Endodermal cell (in vitro differentiated cells): ENCODE results near the gene GSDMA. TPM values are rescaled to one million over a fixed set of nuclear protein-coding genes. Genes with fewer than 3 reads are reported as not detected.

ENCODE experiments used
- DNase-seq: peaks from one replicate; pipeline ENCODE4 v3.0.0-alpha.2; 2017
- H3K27ac ChIP-seq: 2 replicates; pipeline ENCODE4 v1.5.1; 2013; ENCODE audit warnings: mild to moderate bottlenecking, low read depth, low read length, moderate library complexity
- H3K27me3 ChIP-seq: 2 replicates; pipeline ENCODE4 v1.6.1; 2013; ENCODE audit warnings: mild to moderate bottlenecking, low read length, moderate library complexity; ENCODE audit not compliant: insufficient read depth, control insufficient read depth, poor library complexity, severe bottlenecking
- H3K36me3 ChIP-seq: 2 replicates; pipeline ENCODE4 v1.7.0; 2013; ENCODE audit warnings: mild to moderate bottlenecking, low read length, moderate library complexity; ENCODE audit not compliant: control insufficient read depth, insufficient read depth
- H3K4me1 ChIP-seq: one replicate; pipeline ENCODE4 v1.7.0; 2013; ENCODE audit warnings: low read length; ENCODE audit not compliant: control insufficient read depth, insufficient read depth
- H3K4me3 ChIP-seq: 2 replicates; pipeline ENCODE4 v1.5.1; 2013; ENCODE audit warnings: mild to moderate bottlenecking, low read length, moderate library complexity
- H3K9ac ChIP-seq: 2 replicates; pipeline ENCODE4 v1.6.1; 2013; ENCODE audit warnings: mild to moderate bottlenecking, low read length, moderate library complexity; ENCODE audit not compliant: poor library complexity, severe bottlenecking; ENCODE audit errors: extremely low read depth
- H3K9me3 ChIP-seq: 2 replicates; pipeline ENCODE4 v1.6.1; 2013; ENCODE audit warnings: mild to moderate bottlenecking, low read length, moderate library complexity; ENCODE audit not compliant: control insufficient read depth
- H3K27ac Mint-ChIP-seq: 2 replicates; pipeline ENCODE4 v1.8.0; 2020; ENCODE audit warnings: mixed read lengths
- H3K27me3 Mint-ChIP-seq: 2 replicates; pipeline ENCODE4 v1.8.0; 2021; ENCODE audit warnings: mild to moderate bottlenecking, mixed read lengths; ENCODE audit not compliant: insufficient read depth
- H3K36me3 Mint-ChIP-seq: 2 replicates; pipeline ENCODE4 v1.8.0; 2020; ENCODE audit warnings: low read depth, mixed read lengths
- H3K4me1 Mint-ChIP-seq: 2 replicates; pipeline ENCODE4 v1.8.0; 2020; ENCODE audit warnings: mixed read lengths
- H3K4me3 Mint-ChIP-seq: 2 replicates; pipeline ENCODE4 v1.8.0; 2020; ENCODE audit warnings: mild to moderate bottlenecking, moderate library complexity, mixed read lengths
- H3K9me3 Mint-ChIP-seq: 2 replicates; pipeline ENCODE4 v1.8.0; 2020; ENCODE audit warnings: mild to moderate bottlenecking, mixed read lengths
- CTCF ChIP-seq: fragments of 200-600 bp; sonication (generic); conservative IDR thresholded peaks from 2 replicates; pipeline ENCODE4 v1.5.0; 2021; ENCODE audit warnings: antibody characterized with exemption, mild to moderate bottlenecking
- WGBS, 2 experiments: methylation state at CpG; one replicate each; pipeline versions ENCODE4 v1.1.5 to v1.1.7; 2013; ENCODE audit warnings: missing lambda C conversion rate in 2 of 2, mixed read lengths in 1 of 2; ENCODE audit not compliant: insufficient coverage in 1 of 2, insufficient read length in 1 of 2; 5-methylcytosine and 5-hydroxymethylcytosine counted together
- total RNA-seq, 2 donors: library from RNA; stranded (reverse); fragmentation: NEBNext Ultra II Directional in 1 of 2; extraction: Animal tissue kit (Norgen Biotek cat#: 25700) in 1 of 2; gene quantifications; 2 replicates in 1 of 2; 3 replicates in 1 of 2; pipeline ENCODE4 v1.2.1, GENCODE V29; 2021

Gene GSDMA
- total RNA-seq, 2 donors from 2014 or later: not detected

- Mint-ChIP-seq H3K27me3 (no peaks in the 10 kb centered on the region), H3K4me3 (no peak within 1 kb of the TSS), H3K4me1 (peaks cover 14% of the 10 kb centered on the region), H3K27ac (no peak within 1 kb of the TSS), H3K36me3 (peaks cover 13% of the 10 kb centered on the region), H3K9me3 (peaks cover 3% of the 10 kb centered on the region)
- no peaks in the 10 kb centered on the region for H3K9me3 ChIP-seq
- no peak within 1 kb of the TSS for H3K9ac ChIP-seq
- no peak within 1 kb of the TSS for H3K4me3 ChIP-seq
- DNase-seq: peak; percentile 55
- 56 to 74% methylated on average over 5 to 20 of the region's 20 CpGs for WGBS, 2 experiments
- TF ChIP-seq CTCF: no peak
- H3K4me1 ChIP-seq: peaks cover 5% of the 10 kb centered on the region
- no peaks in the 10 kb centered on the region for H3K27me3 ChIP-seq
- no peak within 1 kb of the TSS for H3K27ac ChIP-seq
- peaks cover 5% of the 10 kb centered on the region for H3K36me3 ChIP-seq
Observed at GRCh38 chr17:40015005-40015997, 52.5 kb downstream of the GSDMA start, which contains the start of gene CSF3. Gene CSF3 (plus strand): TSS chr17:40015440. CDS start chr17:40015475, 35 bp downstream.

GRCh38 chr17:40015998-40016985 lies 53.5 kb downstream of the GSDMA start:
- peaks cover 9% of the 10 kb centered on the region for H3K36me3 ChIP-seq
- peaks cover 5% of the 10 kb centered on the region for H3K4me1 ChIP-seq
- no peak for TF ChIP-seq CTCF
- no peaks in the 10 kb centered on the region for H3K27me3 ChIP-seq
- H3K4me1 Mint-ChIP-seq: peaks cover 14% of the 10 kb centered on the region
- peak; percentile 53 for DNase-seq
- no peak overlapping the region for H3K9ac ChIP-seq
- WGBS, 2 experiments: 88 to 91% methylated on average over 15 to 25 of the region's 26 CpGs
- no peak overlapping the region for H3K27ac ChIP-seq
- H3K9me3 ChIP-seq: no peaks in the 10 kb centered on the region
- peaks cover 3% of the 10 kb centered on the region for H3K9me3 Mint-ChIP-seq
- no peaks in the 10 kb centered on the region for H3K27me3 Mint-ChIP-seq
- no peak overlapping the region for H3K27ac Mint-ChIP-seq
- H3K36me3 Mint-ChIP-seq: peaks cover 18% of the 10 kb centered on the region
- H3K4me3 ChIP-seq: no peak overlapping the region
- H3K4me3 Mint-ChIP-seq: no peak overlapping the region

- Histone ChIP-seq H3K4me1 (peaks cover 5% of the 10 kb centered on the region), H3K9me3 (no peaks in the 10 kb centered on the region), H3K27ac (no peak overlapping the region), H3K36me3 (peaks cover 12% of the 10 kb centered on the region), H3K27me3 (no peaks in the 10 kb centered on the region), H3K4me3 (no peak overlapping the region), H3K9ac (no peak overlapping the region)
- Mint-ChIP-seq H3K27me3 (no peaks in the 10 kb centered on the region), H3K36me3 (peaks cover 30% of the 10 kb centered on the region), H3K27ac (no peak overlapping the region), H3K9me3 (no peaks in the 10 kb centered on the region), H3K4me3 (no peak overlapping the region), H3K4me1 (peaks cover 14% of the 10 kb centered on the region)
- DNase-seq: peak; percentile 54
- no peak for TF ChIP-seq CTCF
- WGBS, 2 experiments: 72 to 75% methylated on average over 11 to 15 of the region's 15 CpGs
Observed at GRCh38 chr17:40017422-40018080, 54.7 kb downstream of the GSDMA start.
